OCI-LY7 (cell line): ENCODE results near the gene PPA2. TPM values are rescaled to one million over a fixed set of nuclear protein-coding genes. Genes with fewer than 3 reads are reported as not detected.

Experiments
- BruUV-seq: library from RNA; stranded (reverse); fragments of 400-500 nt; replicated peaks from 2 replicates; lab custom pipeline; 2021; lab: Mats Ljungman, UMichigan
- CTCF ChIA-PET: fragments of 300-600 bp; sonication (Branson Sonifier 250); formaldehyde crosslinking; loops from one replicate; lab custom pipeline; 2022; ENCODE audit warnings: antibody characterized with exemption; ENCODE audit not compliant: unreplicated experiment; lab: Charles Lee
- POLR2A ChIA-PET: fragments of 300-600 bp; sonication (Branson Sonifier 250); formaldehyde crosslinking; loops from one replicate; lab custom pipeline; 2022; ENCODE audit warnings: antibody characterized with exemption; lab: Charles Lee
- DNase-seq: peaks from one replicate; pipeline ENCODE4 v3.0.0-alpha.2; 2015; ENCODE audit warnings: low spot score
- H2AFZ ChIP-seq: fragments of 200-600 bp; sonication (generic), shearing (Covaris generic); 2 replicates; pipeline ENCODE4 v1.6.1; 2014; ENCODE audit warnings: mild to moderate bottlenecking, antibody characterized with exemption, low read length, moderate library complexity
- H3K27ac ChIP-seq: fragments of 200-600 bp; sonication (generic); 2 replicates; pipeline ENCODE4 v1.5.1; 2014; ENCODE audit warnings: mixed run types, low read depth, mild to moderate bottlenecking, moderate library complexity, low read length, inconsistent platforms; ENCODE audit not compliant: poor library complexity, severe bottlenecking
- H3K36me3 ChIP-seq: fragments of 200-600 bp; sonication (generic); 2 replicates; pipeline ENCODE4 v1.6.1; 2014; ENCODE audit warnings: mild to moderate bottlenecking, antibody characterized with exemption, low read length, moderate library complexity, mixed read lengths; ENCODE audit not compliant: insufficient read depth
- H3K4me1 ChIP-seq: fragments of 200-600 bp; sonication (generic); 2 replicates; pipeline ENCODE4 v1.5.1; 2014; ENCODE audit warnings: mild to moderate bottlenecking, low read length; ENCODE audit not compliant: insufficient read depth, poor library complexity, severe bottlenecking
- H3K4me2 ChIP-seq: fragments of 200-600 bp; sonication (generic); 2 replicates; pipeline ENCODE4 v1.6.1; 2014; ENCODE audit warnings: mild to moderate bottlenecking, low read length
- H3K4me3 ChIP-seq: fragments of 200-600 bp; sonication (generic); 2 replicates; pipeline ENCODE4 v1.5.1; 2014; ENCODE audit warnings: mild to moderate bottlenecking, low read depth, low read length; ENCODE audit not compliant: poor library complexity, severe bottlenecking
- H3K79me2 ChIP-seq: fragments of 200-600 bp; sonication (generic); 2 replicates; pipeline ENCODE4 v1.6.1; 2016; ENCODE audit warnings: low read depth, mild to moderate bottlenecking, low read length, moderate library complexity, mixed read lengths; ENCODE audit not compliant: insufficient read depth
- H3K9me2 ChIP-seq: fragments of 200-600 bp; sonication (generic); 2 replicates; pipeline ENCODE4 v1.6.1; 2016; ENCODE audit warnings: mild to moderate bottlenecking, low read length, mixed read lengths; ENCODE audit not compliant: insufficient read depth
- H3K9me3 ChIP-seq: fragments of 200-600 bp; sonication (generic); 2 replicates; pipeline ENCODE4 v1.6.1; 2014; ENCODE audit warnings: mild to moderate bottlenecking, mixed run types, low read length, mixed read lengths
- H4K20me1 ChIP-seq: fragments of 200-600 bp; sonication (generic); 2 replicates; pipeline ENCODE4 v1.6.1; 2014; ENCODE audit warnings: mild to moderate bottlenecking, antibody characterized with exemption, low read length, moderate library complexity, mixed read lengths; ENCODE audit not compliant: insufficient read depth
- EZH2phosphoT487 ChIP-seq: fragments of 200-600 bp; sonication (generic); IDR thresholded peaks from 2 replicates; pipeline ENCODE4 v1.6.1; 2018; ENCODE audit warnings: low read depth, borderline replicate concordance, mild to moderate bottlenecking, mixed run types, antibody characterized with exemption, low read length, moderate library complexity, mixed read lengths
- intact Hi-C: fragments of 100-400 bp; cut with micrococcal nuclease; formaldehyde crosslinking; loops from one replicate; pipeline ENCODE4 v1.10.0; 2022; ENCODE audit not compliant: unreplicated experiment
- total RNA-seq, 2 experiments: library from RNA; depleted of rRNA in 1 of 2; stranded (reverse); fragments of >200 nt in 1 of 2; shearing (Covaris generic) in 1 of 2; gene quantifications; 2 replicates each; pipeline ENCODE4 v1.2.3, GENCODE V29; 2014 to 2022
- TF ChIP-seq, protein P1 (sequence below): fragments of 200-600 bp; sonication (generic); conservative IDR thresholded peaks from 2 replicates; pipeline ENCODE4 v1.5.1; 2014; ENCODE audit warnings: mild to moderate bottlenecking, antibody characterized with exemption, low read length, moderate library complexity, mixed read lengths

The PPA2 gene
- total RNA-seq, 2 experiments from 2014 or later: 73.1 to 74.6 TPM

DNA sequence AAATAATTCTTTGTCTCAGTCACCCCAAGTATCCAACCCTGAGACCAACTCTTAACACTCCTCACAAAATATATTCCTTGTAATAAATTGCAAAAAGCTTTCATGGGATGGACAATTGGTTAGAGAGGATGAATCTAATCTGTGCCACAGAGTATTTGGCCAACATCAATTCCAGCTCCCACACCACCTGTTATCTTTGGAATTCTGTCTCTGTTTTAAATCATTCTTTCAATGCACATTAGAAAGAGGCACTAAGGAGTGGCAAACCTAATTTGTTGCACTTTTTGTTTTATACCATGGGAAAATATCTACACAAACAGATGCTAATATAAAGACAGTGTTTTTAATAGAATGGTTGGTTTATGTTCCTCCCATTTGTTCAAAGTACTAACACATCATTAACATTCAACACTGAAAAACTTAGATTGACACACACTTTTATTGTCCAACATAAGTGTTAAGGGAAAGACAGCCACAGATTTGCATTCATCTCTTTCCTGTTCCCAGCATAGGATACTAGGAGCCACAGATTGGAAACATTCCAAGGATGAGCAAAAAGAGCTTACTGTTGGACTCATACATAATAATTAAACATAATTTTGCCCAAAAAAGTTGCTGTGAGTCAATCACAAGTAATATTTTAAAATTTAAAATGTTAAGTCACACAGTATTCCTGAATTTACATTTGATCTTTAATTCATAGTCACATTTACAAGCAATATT, 116.4 kb downstream of the PPA2 start:
- Histone ChIP-seq H4K20me1 (no peaks in the 10 kb centered on the region), H3K4me1 (no peaks in the 10 kb centered on the region), H3K4me3 (no peak overlapping the region), H2AFZ (no peak overlapping the region), H3K9me2 (no peaks in the 10 kb centered on the region), H3K36me3 (no peaks in the 10 kb centered on the region), H3K9me3 (no peaks in the 10 kb centered on the region), H3K27ac (no peak overlapping the region), H3K79me2 (no peaks in the 10 kb centered on the region), H3K4me2 (no peak overlapping the region)
- ChIA-PET CTCF (no interaction called here), POLR2A (interaction anchor here (0.7 kb wide), 1 partner anchor 451 kb away, joined by 3 read pairs; no protein-coding TSS in a partner anchor)
- BruUV-seq: no TSS peak
- intact Hi-C loops: no loop called here
- TF ChIP-seq EZH2phosphoT487: no peak
- TF ChIP-seq, protein P1, sequence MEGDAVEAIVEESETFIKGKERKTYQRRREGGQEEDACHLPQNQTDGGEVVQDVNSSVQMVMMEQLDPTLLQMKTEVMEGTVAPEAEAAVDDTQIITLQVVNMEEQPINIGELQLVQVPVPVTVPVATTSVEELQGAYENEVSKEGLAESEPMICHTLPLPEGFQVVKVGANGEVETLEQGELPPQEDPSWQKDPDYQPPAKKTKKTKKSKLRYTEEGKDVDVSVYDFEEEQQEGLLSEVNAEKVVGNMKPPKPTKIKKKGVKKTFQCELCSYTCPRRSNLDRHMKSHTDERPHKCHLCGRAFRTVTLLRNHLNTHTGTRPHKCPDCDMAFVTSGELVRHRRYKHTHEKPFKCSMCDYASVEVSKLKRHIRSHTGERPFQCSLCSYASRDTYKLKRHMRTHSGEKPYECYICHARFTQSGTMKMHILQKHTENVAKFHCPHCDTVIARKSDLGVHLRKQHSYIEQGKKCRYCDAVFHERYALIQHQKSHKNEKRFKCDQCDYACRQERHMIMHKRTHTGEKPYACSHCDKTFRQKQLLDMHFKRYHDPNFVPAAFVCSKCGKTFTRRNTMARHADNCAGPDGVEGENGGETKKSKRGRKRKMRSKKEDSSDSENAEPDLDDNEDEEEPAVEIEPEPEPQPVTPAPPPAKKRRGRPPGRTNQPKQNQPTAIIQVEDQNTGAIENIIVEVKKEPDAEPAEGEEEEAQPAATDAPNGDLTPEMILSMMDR: no peak
- DNase-seq: no peak

DNA sequence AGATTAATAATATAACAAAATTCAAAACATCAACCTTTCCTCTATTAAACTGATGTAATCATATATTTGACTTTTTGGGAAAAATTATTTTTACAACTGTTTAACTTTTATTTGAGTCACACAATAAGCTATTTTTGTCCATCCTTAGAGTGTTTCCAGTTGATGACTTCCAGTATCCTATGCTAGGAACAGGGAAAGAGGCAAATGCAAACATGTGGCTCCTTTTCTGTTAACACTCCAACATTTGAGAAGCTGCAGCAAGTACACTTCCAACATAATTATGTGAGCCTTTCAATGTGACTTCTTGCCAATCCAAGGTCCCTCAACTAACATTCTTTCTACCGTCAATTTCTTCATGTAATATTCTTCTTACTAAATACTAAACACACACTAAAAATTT, 117.7 kb downstream of the PPA2 start:
- intact Hi-C loops: no loop called here
- no peak for TF ChIP-seq EZH2phosphoT487
- TF ChIP-seq, protein P1: no peak
- Histone ChIP-seq H3K4me1 (no peaks in the 10 kb centered on the region), H3K9me2 (no peaks in the 10 kb centered on the region), H2AFZ (no peak overlapping the region), H4K20me1 (no peaks in the 10 kb centered on the region), H3K4me3 (no peak overlapping the region), H3K36me3 (no peaks in the 10 kb centered on the region), H3K4me2 (no peak overlapping the region), H3K27ac (no peak overlapping the region), H3K79me2 (no peaks in the 10 kb centered on the region), H3K9me3 (no peaks in the 10 kb centered on the region)
- POLR2A ChIA-PET: no interaction called here
- DNase-seq: no peak
- CTCF ChIA-PET: no interaction called here
- no TSS peak for BruUV-seq

DNA sequence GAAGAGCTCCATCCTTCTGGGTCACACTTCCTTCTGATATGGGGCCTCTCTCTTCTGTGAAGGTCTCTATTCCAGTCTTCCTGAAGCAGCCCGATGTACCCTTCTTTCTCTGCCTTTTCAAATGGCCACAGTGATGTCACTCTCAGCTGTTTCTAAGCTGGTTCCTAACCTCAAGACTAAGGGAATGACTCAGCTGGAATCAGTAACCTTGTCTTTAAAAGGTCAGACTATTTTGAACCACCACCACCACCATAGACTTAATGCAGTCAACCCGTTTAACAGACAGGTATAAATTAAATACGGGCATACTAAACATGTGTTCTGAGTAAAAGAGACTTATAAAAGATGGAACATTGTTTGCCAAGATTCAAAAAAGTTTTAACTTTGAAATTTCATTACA, 121.0 kb downstream of the PPA2 start:
- H3K79me2 ChIP-seq: no peaks in the 10 kb centered on the region
- CTCF ChIA-PET: no interaction called here
- no peaks in the 10 kb centered on the region for H3K9me3 ChIP-seq
- no peaks in the 10 kb centered on the region for H4K20me1 ChIP-seq
- no peaks in the 10 kb centered on the region for H3K9me2 ChIP-seq
- TF ChIP-seq, protein P1: no peak
- TF ChIP-seq EZH2phosphoT487: no peak
- no peaks in the 10 kb centered on the region for H3K36me3 ChIP-seq
- no TSS peak for BruUV-seq
- no peak for DNase-seq
- no peak overlapping the region for H3K4me3 ChIP-seq
- H3K4me2 ChIP-seq: no peak overlapping the region
- intact Hi-C loops: no loop called here
- H3K4me1 ChIP-seq: no peaks in the 10 kb centered on the region
- no peak overlapping the region for H2AFZ ChIP-seq
- no peak overlapping the region for H3K27ac ChIP-seq
- POLR2A ChIA-PET: no interaction called here
